WTC11 (cell line): Measurements from ENCODE around the gene ZNF217. TPM values are rescaled to one million over a fixed set of nuclear protein-coding genes. Genes with fewer than 3 reads are reported as not detected.
"Not testable (repeated sequence)": the region's sequence is repeated elsewhere in the genome, so short reads cannot be mapped to it uniquely, and the experiment has no call there.

Experiments used
- ATAC-seq: fragments of 200-7000 bp; cut with Tn5 transposase; 2 replicates; pipeline ENCODE4 v1.10.0; 2021; ENCODE audit warnings: mild to moderate bottlenecking, moderate library complexity
- CTCF ChIA-PET: fragments of 300-600 bp; sonication (Branson Sonifier 250); formaldehyde crosslinking; loops from one replicate; lab custom pipeline; 2021; ENCODE audit warnings: antibody characterized with exemption; lab: Charles Lee
- POLR2A ChIA-PET: fragments of 350-600 bp; sonication (Branson Sonifier 250); formaldehyde crosslinking; loops from one replicate; lab custom pipeline; 2021; ENCODE audit warnings: antibody characterized with exemption; lab: Charles Lee
- DNase-seq: peaks from one replicate; pipeline ENCODE4 v3.0.0; 2021; ENCODE audit warnings: low spot score
- H3K27ac Mint-ChIP-seq: 2 replicates; pipeline ENCODE4 v1.8.0; 2021; ENCODE audit warnings: mixed read lengths
- H3K27me3 Mint-ChIP-seq: 2 replicates; pipeline ENCODE4 v1.8.0; 2021; ENCODE audit warnings: low read depth, mild to moderate bottlenecking, moderate library complexity, mixed read lengths
- H3K36me3 Mint-ChIP-seq: 2 replicates; pipeline ENCODE4 v1.8.0; 2021; ENCODE audit warnings: mixed read lengths
- H3K4me1 Mint-ChIP-seq: 2 replicates; pipeline ENCODE4 v1.8.0; 2022; ENCODE audit warnings: mixed read lengths
- H3K4me3 Mint-ChIP-seq: 2 replicates; pipeline ENCODE4 v1.8.0; 2021; ENCODE audit warnings: mild to moderate bottlenecking, moderate library complexity, mixed read lengths
- H3K9me3 Mint-ChIP-seq: 2 replicates; pipeline ENCODE4 v1.8.0; 2021; ENCODE audit warnings: mixed read lengths
- E2F1 ChIP-seq: sonication (generic); formaldehyde crosslinking; IDR thresholded peaks from 2 replicates; pipeline ENCODE4 v1.8.0; 2022; ENCODE audit warnings: mild to moderate bottlenecking, missing genetic modification reagents
- EMX1 ChIP-seq: fragments of 250-450 bp; sonication (Bioruptor Pico); IDR thresholded peaks from 2 replicates; pipeline ENCODE4 v1.8.0; 2021; ENCODE audit warnings: mild to moderate bottlenecking
- ERG ChIP-seq: fragments of 250-450 bp; sonication (Bioruptor Pico); IDR thresholded peaks from 2 replicates; pipeline ENCODE4 v1.8.0; 2021; ENCODE audit warnings: mild to moderate bottlenecking
- ETV6 ChIP-seq: sonication (generic); formaldehyde crosslinking; IDR thresholded peaks from 2 replicates; pipeline ENCODE4 v1.8.1; 2022; ENCODE audit warnings: mild to moderate bottlenecking, missing genetic modification reagents
- JUN ChIP-seq: sonication (generic); formaldehyde crosslinking; IDR thresholded peaks from 2 replicates; pipeline ENCODE4 v1.8.0; 2023; ENCODE audit warnings: mild to moderate bottlenecking, missing genetic modification reagents
- NFYB ChIP-seq: sonication (generic); formaldehyde crosslinking; conservative IDR thresholded peaks from 2 replicates; pipeline ENCODE4 v1.8.0; 2022; ENCODE audit warnings: low read depth, missing genetic modification reagents
- NR2C2 ChIP-seq: sonication (generic); formaldehyde crosslinking; IDR thresholded peaks from 2 replicates; pipeline ENCODE4 v1.8.0; 2022; ENCODE audit warnings: mild to moderate bottlenecking, missing genetic modification reagents
- PRRX2 ChIP-seq: fragments of 250-450 bp; sonication (Bioruptor Pico); IDR thresholded peaks from 2 replicates; pipeline ENCODE4 v1.8.0; 2021; ENCODE audit warnings: mild to moderate bottlenecking
- TCF7 ChIP-seq: sonication (generic); formaldehyde crosslinking; IDR thresholded peaks from 2 replicates; pipeline ENCODE4 v1.8.0; 2022; ENCODE audit warnings: mild to moderate bottlenecking, low read depth, missing genetic modification reagents, moderate library complexity
- ZBTB21 ChIP-seq: sonication (generic); formaldehyde crosslinking; IDR thresholded peaks from 2 replicates; pipeline ENCODE4 v1.8.1; 2023; ENCODE audit warnings: mild to moderate bottlenecking, missing genetic modification reagents, borderline replicate concordance
- ZNF317 ChIP-seq: sonication (generic); formaldehyde crosslinking; IDR thresholded peaks from 2 replicates; pipeline ENCODE4 v1.8.1; 2023; ENCODE audit warnings: low read depth, mild to moderate bottlenecking, moderate library complexity, missing genetic modification reagents, borderline replicate concordance
- ZSCAN18 ChIP-seq: fragments of 250-450 bp; sonication (Bioruptor Pico); IDR thresholded peaks from 2 replicates; pipeline ENCODE4 v2.1.2; 2022; ENCODE audit warnings: mild to moderate bottlenecking, moderate library complexity
- total RNA-seq: library from RNA; stranded (reverse); gene quantifications from 3 replicates; pipeline ENCODE4 v1.2.3, GENCODE V29; 2021
- TF ChIP-seq, protein P1 (sequence below): sonication (generic); formaldehyde crosslinking; IDR thresholded peaks from 2 replicates; pipeline ENCODE4 v1.8.0; 2022; ENCODE audit warnings: mild to moderate bottlenecking, missing genetic modification reagents
- TF ChIP-seq, protein P2 (sequence below): fragments of 250-450 bp; sonication (Bioruptor Pico); IDR thresholded peaks from 2 replicates; pipeline ENCODE4 v1.9.0; 2021; ENCODE audit warnings: mild to moderate bottlenecking
- TF ChIP-seq, protein P3 (sequence below): sonication (generic); formaldehyde crosslinking; IDR thresholded peaks from 2 replicates; pipeline ENCODE4 v1.8.1; 2023; ENCODE audit warnings: mild to moderate bottlenecking, moderate library complexity, missing genetic modification reagents
- TF ChIP-seq, protein P4 (sequence below): sonication (generic); formaldehyde crosslinking; IDR thresholded peaks from 2 replicates; pipeline ENCODE4 v1.8.0; 2023; ENCODE audit warnings: mild to moderate bottlenecking, missing genetic modification reagents

ZNF217 gene
- total RNA-seq, 1 experiment from 2014 or later, result 75.6 TPM

- Mint-ChIP-seq H3K9me3 (no peaks in the 10 kb centered on the region), H3K27ac (peak overlapping the region; percentile 80; the same call in 1 of the 2 replicates), H3K27me3 (no peaks in the 10 kb centered on the region), H3K4me3 (no peak overlapping the region), H3K4me1 (0 out of 2 replicates have a peak, but pooled peaks cover 2% of the 10 kb centered on the region), H3K36me3 (no peaks in the 10 kb centered on the region)
- DNase-seq (no peak), ATAC-seq (no peak)
- POLR2A ChIA-PET, result no interaction called here
- TF ChIP-seq, protein P1, sequence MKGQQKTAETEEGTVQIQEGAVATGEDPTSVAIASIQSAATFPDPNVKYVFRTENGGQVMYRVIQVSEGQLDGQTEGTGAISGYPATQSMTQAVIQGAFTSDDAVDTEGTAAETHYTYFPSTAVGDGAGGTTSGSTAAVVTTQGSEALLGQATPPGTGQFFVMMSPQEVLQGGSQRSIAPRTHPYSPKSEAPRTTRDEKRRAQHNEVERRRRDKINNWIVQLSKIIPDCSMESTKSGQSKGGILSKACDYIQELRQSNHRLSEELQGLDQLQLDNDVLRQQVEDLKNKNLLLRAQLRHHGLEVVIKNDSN (CRISPR knock-in tag), result no peak
- no peak for TF ChIP-seq NR2C2
- TF ChIP-seq TCF7 (CRISPR knock-in tag), result no peak
- no peak for TF ChIP-seq PRRX2 (CRISPR knock-in tag)
- no peak for TF ChIP-seq ETV6 (CRISPR knock-in tag)
- TF ChIP-seq, protein P2, sequence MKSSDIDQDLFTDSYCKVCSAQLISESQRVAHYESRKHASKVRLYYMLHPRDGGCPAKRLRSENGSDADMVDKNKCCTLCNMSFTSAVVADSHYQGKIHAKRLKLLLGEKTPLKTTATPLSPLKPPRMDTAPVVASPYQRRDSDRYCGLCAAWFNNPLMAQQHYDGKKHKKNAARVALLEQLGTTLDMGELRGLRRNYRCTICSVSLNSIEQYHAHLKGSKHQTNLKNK (CRISPR knock-in tag), result no peak
- TF ChIP-seq ZSCAN18 (CRISPR knock-in tag), result no peak
- TF ChIP-seq ZNF317 (CRISPR knock-in tag), result no peak
- TF ChIP-seq E2F1 (CRISPR knock-in tag), result no peak
- no peak for TF ChIP-seq NFYB
- TF ChIP-seq EMX1 (CRISPR knock-in tag), result no peak
- no peak for TF ChIP-seq ZBTB21
- no peak for TF ChIP-seq JUN (CRISPR knock-in tag)
- TF ChIP-seq, protein P3, sequence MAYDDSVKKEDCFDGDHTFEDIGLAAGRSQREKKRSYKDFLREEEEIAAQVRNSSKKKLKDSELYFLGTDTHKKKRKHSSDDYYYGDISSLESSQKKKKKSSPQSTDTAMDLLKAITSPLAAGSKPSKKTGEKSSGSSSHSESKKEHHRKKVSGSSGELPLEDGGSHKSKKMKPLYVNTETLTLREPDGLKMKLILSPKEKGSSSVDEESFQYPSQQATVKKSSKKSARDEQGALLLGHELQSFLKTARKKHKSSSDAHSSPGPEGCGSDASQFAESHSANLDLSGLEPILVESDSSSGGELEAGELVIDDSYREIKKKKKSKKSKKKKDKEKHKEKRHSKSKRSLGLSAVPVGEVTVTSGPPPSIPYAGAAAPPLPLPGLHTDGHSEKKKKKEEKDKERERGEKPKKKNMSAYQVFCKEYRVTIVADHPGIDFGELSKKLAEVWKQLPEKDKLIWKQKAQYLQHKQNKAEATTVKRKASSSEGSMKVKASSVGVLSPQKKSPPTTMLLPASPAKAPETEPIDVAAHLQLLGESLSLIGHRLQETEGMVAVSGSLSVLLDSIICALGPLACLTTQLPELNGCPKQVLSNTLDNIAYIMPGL (CRISPR knock-in tag), result no peak
- TF ChIP-seq, protein P4, sequence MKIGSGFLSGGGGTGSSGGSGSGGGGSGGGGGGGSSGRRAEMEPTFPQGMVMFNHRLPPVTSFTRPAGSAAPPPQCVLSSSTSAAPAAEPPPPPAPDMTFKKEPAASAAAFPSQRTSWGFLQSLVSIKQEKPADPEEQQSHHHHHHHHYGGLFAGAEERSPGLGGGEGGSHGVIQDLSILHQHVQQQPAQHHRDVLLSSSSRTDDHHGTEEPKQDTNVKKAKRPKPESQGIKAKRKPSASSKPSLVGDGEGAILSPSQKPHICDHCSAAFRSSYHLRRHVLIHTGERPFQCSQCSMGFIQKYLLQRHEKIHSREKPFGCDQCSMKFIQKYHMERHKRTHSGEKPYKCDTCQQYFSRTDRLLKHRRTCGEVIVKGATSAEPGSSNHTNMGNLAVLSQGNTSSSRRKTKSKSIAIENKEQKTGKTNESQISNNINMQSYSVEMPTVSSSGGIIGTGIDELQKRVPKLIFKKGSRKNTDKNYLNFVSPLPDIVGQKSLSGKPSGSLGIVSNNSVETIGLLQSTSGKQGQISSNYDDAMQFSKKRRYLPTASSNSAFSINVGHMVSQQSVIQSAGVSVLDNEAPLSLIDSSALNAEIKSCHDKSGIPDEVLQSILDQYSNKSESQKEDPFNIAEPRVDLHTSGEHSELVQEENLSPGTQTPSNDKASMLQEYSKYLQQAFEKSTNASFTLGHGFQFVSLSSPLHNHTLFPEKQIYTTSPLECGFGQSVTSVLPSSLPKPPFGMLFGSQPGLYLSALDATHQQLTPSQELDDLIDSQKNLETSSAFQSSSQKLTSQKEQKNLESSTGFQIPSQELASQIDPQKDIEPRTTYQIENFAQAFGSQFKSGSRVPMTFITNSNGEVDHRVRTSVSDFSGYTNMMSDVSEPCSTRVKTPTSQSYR (CRISPR knock-in tag), result no peak
- no peak for TF ChIP-seq ERG (CRISPR knock-in tag)
- CTCF ChIA-PET, result interaction anchor here (0.8 to 2.0 kb wide), 2 partner anchors 8 to 400 kb away, joined by 4 to 9 read pairs; no protein-coding TSS in a partner anchor
Observed at GRCh38 chr20:53539516-53539915, 54.1 kb downstream of the ZNF217 start.

DNA sequence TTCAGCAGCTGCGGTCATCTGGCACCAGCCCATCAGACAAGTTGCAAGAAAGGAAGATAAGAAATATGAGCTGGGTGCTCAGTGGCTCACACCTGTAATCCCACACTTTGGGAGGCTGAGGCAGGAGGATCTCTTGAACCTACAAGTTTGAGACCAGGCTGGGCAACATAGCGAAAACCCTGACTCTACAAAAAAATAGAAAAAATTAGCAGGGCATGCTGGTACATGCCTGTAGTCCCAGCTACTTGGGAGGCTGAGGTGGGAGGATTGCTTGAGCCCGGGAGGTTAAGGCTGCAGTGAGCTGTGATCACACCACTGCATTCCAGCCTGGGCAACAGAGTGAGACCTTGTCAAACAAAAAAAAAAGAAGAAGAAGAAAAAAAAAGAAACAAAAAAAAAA is 57.3 kb downstream of the ZNF217 start:
- H3K9me3 Mint-ChIP-seq, ATAC-seq, H3K36me3 Mint-ChIP-seq, H3K4me1 Mint-ChIP-seq, POLR2A ChIA-PET, H3K4me3 Mint-ChIP-seq, DNase-seq, H3K27me3 Mint-ChIP-seq: not testable (repeated sequence)
- CTCF ChIA-PET, result interaction anchor here (2.5 kb wide), 1 partner anchor 11 kb away, joined by 10 read pairs; no protein-coding TSS in a partner anchor
- H3K27ac Mint-ChIP-seq, result peak overlapping the region; percentile 54
